Measurements from ENCODE around the gene CXorf58.
"Not testable (repeated sequence)": the region's sequence is repeated elsewhere in the genome, so short reads cannot be mapped to it uniquely, and the experiment has no call there.

CXorf58 gene

GRCh38 chrX:23939203-23939602 is 31.4 kb downstream of the CXorf58 start:
- Mint-ChIP-seq H3K27me3 (no peaks in the 10 kb centered on the region), H3K4me1 (no peaks in the 10 kb centered on the region), H3K9me3 (no peaks in the 10 kb centered on the region), H3K36me3 (ENCODE audit: insufficient read depth) (no peaks in the 10 kb centered on the region), H3K4me3 (no peak overlapping the region), H3K27ac (ENCODE audit: low read depth) (no peak overlapping the region)
- DNase-seq (ENCODE audit: low spot score in 2 of 2) (no peak), ATAC-seq (replicated peaks; ENCODE audit: extremely low read depth, poor library complexity, severe bottlenecking) (no peak)

GRCh38 chrX:23944234-23944633 is 36.4 kb downstream of the CXorf58 start:
- H3K4me3 Mint-ChIP-seq = no peak overlapping the region
- no peaks in the 10 kb centered on the region for H3K36me3 Mint-ChIP-seq (ENCODE audit: insufficient read depth)
- no peaks in the 10 kb centered on the region for H3K4me1 Mint-ChIP-seq
- DNase-seq (ENCODE audit: low spot score in 2 of 2) (no peak), ATAC-seq (replicated peaks; ENCODE audit: extremely low read depth, poor library complexity, severe bottlenecking) (no peak)
- no peak overlapping the region for H3K27ac Mint-ChIP-seq (ENCODE audit: low read depth)
- no peaks in the 10 kb centered on the region for H3K27me3 Mint-ChIP-seq
- H3K9me3 Mint-ChIP-seq = no peaks in the 10 kb centered on the region

- H3K36me3 Mint-ChIP-seq (ENCODE audit: insufficient read depth) = no peaks in the 10 kb centered on the region
- no peaks in the 10 kb centered on the region for H3K27me3 Mint-ChIP-seq
- H3K27ac Mint-ChIP-seq (ENCODE audit: low read depth) = no peak overlapping the region
- no peaks in the 10 kb centered on the region for H3K4me1 Mint-ChIP-seq
- ATAC-seq (replicated peaks; ENCODE audit: extremely low read depth, poor library complexity, severe bottlenecking) (no peak), DNase-seq (ENCODE audit: low spot score in 2 of 2) (no peak)
- H3K9me3 Mint-ChIP-seq = no peaks in the 10 kb centered on the region
- no peak overlapping the region for H3K4me3 Mint-ChIP-seq
Measured at GRCh38 chrX:23945206-23945605, 37.4 kb downstream of the CXorf58 start.

- no peaks in the 10 kb centered on the region for H3K27me3 Mint-ChIP-seq
- H3K36me3 Mint-ChIP-seq (ENCODE audit: insufficient read depth) = peaks cover 3% of the 10 kb centered on the region
- H3K4me3 Mint-ChIP-seq = no peak overlapping the region
- DNase-seq (ENCODE audit: low spot score in 2 of 2) (no peak), ATAC-seq (replicated peaks; ENCODE audit: extremely low read depth, poor library complexity, severe bottlenecking) (no peak)
- peaks cover 6% of the 10 kb centered on the region for H3K4me1 Mint-ChIP-seq
- H3K27ac Mint-ChIP-seq (ENCODE audit: low read depth) = no peak overlapping the region
- H3K9me3 Mint-ChIP-seq = no peaks in the 10 kb centered on the region
Measured at GRCh38 chrX:23952391-23952790, 44.6 kb downstream of the CXorf58 start.

GRCh38 chrX:23952984-23953907 is 45.4 kb downstream of the CXorf58 start:
- H3K27me3 Mint-ChIP-seq = no peaks in the 10 kb centered on the region
- H3K9me3 Mint-ChIP-seq = no peaks in the 10 kb centered on the region
- ATAC-seq (replicated peaks; ENCODE audit: extremely low read depth, poor library complexity, severe bottlenecking) (peak; percentile 93), DNase-seq (ENCODE audit: low spot score in 2 of 2) (peak in 1 of 2 donors; percentile 16)
- H3K4me3 Mint-ChIP-seq = peak overlapping the region; percentile 80
- H3K4me1 Mint-ChIP-seq = peaks cover 6% of the 10 kb centered on the region
- peak overlapping the region; percentile 83 for H3K27ac Mint-ChIP-seq (ENCODE audit: low read depth)
- H3K36me3 Mint-ChIP-seq (ENCODE audit: insufficient read depth) = peaks cover 3% of the 10 kb centered on the region

- H3K9me3 Mint-ChIP-seq = no peaks in the 10 kb centered on the region
- H3K27ac Mint-ChIP-seq (ENCODE audit: low read depth) = peak overlapping the region; percentile 83
- H3K4me1 Mint-ChIP-seq = peaks cover 6% of the 10 kb centered on the region
- H3K36me3 Mint-ChIP-seq (ENCODE audit: insufficient read depth) = peaks cover 3% of the 10 kb centered on the region
- no peak for DNase-seq (ENCODE audit: low spot score in 2 of 2)
- H3K4me3 Mint-ChIP-seq = peak overlapping the region; percentile 80
- no peaks in the 10 kb centered on the region for H3K27me3 Mint-ChIP-seq
- ATAC-seq (replicated peaks; ENCODE audit: extremely low read depth, poor library complexity, severe bottlenecking) = peak; percentile 11
Measured at GRCh38 chrX:23953908-23954269, 46.1 kb downstream of the CXorf58 start.

- no peak for ATAC-seq (replicated peaks; ENCODE audit: extremely low read depth, poor library complexity, severe bottlenecking)
- no peak for DNase-seq (ENCODE audit: low spot score in 2 of 2)
- Mint-ChIP-seq H3K4me3 (peak overlapping the region; percentile 80), H3K27ac (ENCODE audit: low read depth) (no peak overlapping the region), H3K36me3 (ENCODE audit: insufficient read depth) (peaks cover 3% of the 10 kb centered on the region), H3K4me1 (peaks cover 6% of the 10 kb centered on the region), H3K27me3 (no peaks in the 10 kb centered on the region), H3K9me3 (no peaks in the 10 kb centered on the region)
Measured at GRCh38 chrX:23954396-23954795, 46.6 kb downstream of the CXorf58 start.

- no peak for DNase-seq (ENCODE audit: low spot score in 2 of 2)
- no peaks in the 10 kb centered on the region for H3K27me3 Mint-ChIP-seq
- ATAC-seq (replicated peaks; ENCODE audit: extremely low read depth, poor library complexity, severe bottlenecking) = no peak
- H3K9me3 Mint-ChIP-seq = no peaks in the 10 kb centered on the region
- H3K27ac Mint-ChIP-seq (ENCODE audit: low read depth) = no peak overlapping the region
- H3K4me3 Mint-ChIP-seq = no peak overlapping the region
- H3K36me3 Mint-ChIP-seq (ENCODE audit: insufficient read depth) = no peaks in the 10 kb centered on the region
- H3K4me1 Mint-ChIP-seq = no peaks in the 10 kb centered on the region
Measured at GRCh38 chrX:23959781-23960180, 52.0 kb downstream of the CXorf58 start.

GRCh38 chrX:23964191-23964590 is 56.4 kb downstream of the CXorf58 start:
- H3K27me3 Mint-ChIP-seq = no peaks in the 10 kb centered on the region
- no peaks in the 10 kb centered on the region for H3K9me3 Mint-ChIP-seq
- H3K36me3 Mint-ChIP-seq (ENCODE audit: insufficient read depth) = no peaks in the 10 kb centered on the region
- no peak overlapping the region for H3K27ac Mint-ChIP-seq (ENCODE audit: low read depth)
- no peak for ATAC-seq (replicated peaks; ENCODE audit: extremely low read depth, poor library complexity, severe bottlenecking)
- no peak for DNase-seq (ENCODE audit: low spot score in 2 of 2)
- H3K4me1 Mint-ChIP-seq = no peaks in the 10 kb centered on the region
- no peak overlapping the region for H3K4me3 Mint-ChIP-seq

GRCh38 chrX:23965630-23966029 is 57.8 kb downstream of the CXorf58 start:
- not testable (repeated sequence) for H3K27me3 Mint-ChIP-seq; DNase-seq (ENCODE audit: low spot score in 2 of 2); ATAC-seq (replicated peaks; ENCODE audit: extremely low read depth, poor library complexity, severe bottlenecking); H3K9me3 Mint-ChIP-seq; H3K4me1 Mint-ChIP-seq; H3K36me3 Mint-ChIP-seq (ENCODE audit: insufficient read depth); H3K27ac Mint-ChIP-seq (ENCODE audit: low read depth); H3K4me3 Mint-ChIP-seq

GRCh38 chrX:23978491-23978890 is 70.7 kb downstream of the CXorf58 start:
- no peaks in the 10 kb centered on the region for H3K9me3 Mint-ChIP-seq
- DNase-seq (ENCODE audit: low spot score in 2 of 2) (no peak), ATAC-seq (replicated peaks; ENCODE audit: extremely low read depth, poor library complexity, severe bottlenecking) (no peak)
- H3K4me3 Mint-ChIP-seq = no peak overlapping the region
- peaks cover 11% of the 10 kb centered on the region for H3K4me1 Mint-ChIP-seq
- peaks cover 3% of the 10 kb centered on the region for H3K36me3 Mint-ChIP-seq (ENCODE audit: insufficient read depth)
- no peaks in the 10 kb centered on the region for H3K27me3 Mint-ChIP-seq
- H3K27ac Mint-ChIP-seq (ENCODE audit: low read depth) = no peak overlapping the region

- H3K4me3 Mint-ChIP-seq = no peak overlapping the region
- H3K27me3 Mint-ChIP-seq = no peaks in the 10 kb centered on the region
- no peaks in the 10 kb centered on the region for H3K9me3 Mint-ChIP-seq
- H3K27ac Mint-ChIP-seq (ENCODE audit: low read depth) = no peak overlapping the region
- H3K36me3 Mint-ChIP-seq (ENCODE audit: insufficient read depth) = peaks cover 7% of the 10 kb centered on the region
- ATAC-seq (replicated peaks; ENCODE audit: extremely low read depth, poor library complexity, severe bottlenecking) (no peak), DNase-seq (ENCODE audit: low spot score in 2 of 2) (no peak)
- H3K4me1 Mint-ChIP-seq = peaks cover 11% of the 10 kb centered on the region
Measured at GRCh38 chrX:23980011-23980441, 72.2 kb downstream of the CXorf58 start.

- Mint-ChIP-seq H3K27me3 (no peaks in the 10 kb centered on the region), H3K36me3 (ENCODE audit: insufficient read depth) (peaks cover 10% of the 10 kb centered on the region), H3K27ac (ENCODE audit: low read depth) (no peak overlapping the region), H3K4me3 (no peak overlapping the region), H3K4me1 (peaks cover 11% of the 10 kb centered on the region), H3K9me3 (no peaks in the 10 kb centered on the region)
- DNase-seq (ENCODE audit: low spot score in 2 of 2) = no peak
- ATAC-seq (replicated peaks; ENCODE audit: extremely low read depth, poor library complexity, severe bottlenecking) = no peak
Measured at GRCh38 chrX:23981222-23981621, 73.4 kb downstream of the CXorf58 start.

Data from central memory CD8-positive, alpha-beta T cell (primary cell).